Mesodermal cell (in vitro differentiated cells): Measurements from ENCODE around the gene ZNF180.

Experiments used
- H3K27ac ChIP-seq: 2 replicates; pipeline ENCODE4 v1.7.0; 2013; ENCODE audit warnings: mild to moderate bottlenecking, low read depth, low read length, moderate library complexity; ENCODE audit not compliant: severe bottlenecking
- H3K36me3 ChIP-seq: 2 replicates; pipeline ENCODE4 v1.7.1; 2013; ENCODE audit warnings: mild to moderate bottlenecking, low read length, moderate library complexity; ENCODE audit not compliant: control insufficient read depth, insufficient read depth
- H3K4me1 ChIP-seq: one replicate; pipeline ENCODE4 v1.7.1; 2013; ENCODE audit warnings: mild to moderate bottlenecking, low read length; ENCODE audit not compliant: insufficient read depth, control insufficient read depth, poor library complexity, severe bottlenecking
- H3K4me3 ChIP-seq: 2 replicates; pipeline ENCODE4 v1.7.0; 2013; ENCODE audit warnings: low read length, control low read depth, mild to moderate bottlenecking; ENCODE audit not compliant: insufficient read depth, poor library complexity, severe bottlenecking; ENCODE audit errors: extremely low read depth
- H3K9me3 ChIP-seq: 2 replicates; pipeline ENCODE4 v1.7.1; 2013; ENCODE audit warnings: mild to moderate bottlenecking, low read length, moderate library complexity; ENCODE audit not compliant: control insufficient read depth
- WGBS, 2 experiments: methylation state at CpG; one replicate each; pipeline ENCODE4 v1.1.5; 2013; ENCODE audit warnings: missing lambda C conversion rate in 2 of 2; ENCODE audit not compliant: insufficient coverage in 2 of 2; 5-methylcytosine and 5-hydroxymethylcytosine counted together

Gene ZNF180

GRCh38 chr19:44447916-44448674 is 52.2 kb downstream of the ZNF180 start, which contains the start of gene ZNF229:
TSS of gene ZNF229 (minus strand) at chr19:44448472. CDS start at chr19:44442847, 5,625 bp downstream.
- WGBS, 2 experiments, result 27 to 30% methylated on average over 37 to 45 of the region's 45 CpGs
- Histone ChIP-seq H3K36me3 (peaks cover 5% of the 10 kb centered on the region), H3K4me3 (peak within 1 kb of the TSS; percentile 49), H3K4me1 (no peaks in the 10 kb centered on the region), H3K9me3 (peaks cover 46% of the 10 kb centered on the region), H3K27ac (no peak within 1 kb of the TSS)

- 80% methylated on average over 1 of the region's 3 CpGs; no CpG with 5 or more reads in 1 of the 2 experiments for WGBS, 2 experiments
- no peak overlapping the region for H3K27ac ChIP-seq
- H3K4me3 ChIP-seq, result no peak overlapping the region
- H3K4me1 ChIP-seq, result no peaks in the 10 kb centered on the region
- peaks cover 8% of the 10 kb centered on the region for H3K36me3 ChIP-seq
- H3K9me3 ChIP-seq, result peaks cover 18% of the 10 kb centered on the region
Measured at GRCh38 chr19:44438441-44438840, 61.9 kb downstream of the ZNF180 start.

- Histone ChIP-seq H3K27ac (no peak overlapping the region), H3K4me3 (no peak overlapping the region), H3K9me3 (peaks cover 41% of the 10 kb centered on the region), H3K4me1 (no peaks in the 10 kb centered on the region), H3K36me3 (peaks cover 12% of the 10 kb centered on the region)
- 100% methylated on average over 2 of the region's 2 CpGs for WGBS, 2 experiments
Measured at GRCh38 chr19:44435441-44435840, 64.9 kb downstream of the ZNF180 start.

GRCh38 chr19:44430956-44431355 is 69.4 kb downstream of the ZNF180 start:
- 77 to 83% methylated on average over 1 of the region's 1 CpG for WGBS, 2 experiments
- no peak overlapping the region for H3K4me3 ChIP-seq
- no peak overlapping the region for H3K27ac ChIP-seq
- no peaks in the 10 kb centered on the region for H3K4me1 ChIP-seq
- H3K9me3 ChIP-seq, result peaks cover 69% of the 10 kb centered on the region
- peaks cover 25% of the 10 kb centered on the region for H3K36me3 ChIP-seq
